H9 (cell line): Measurements from ENCODE around the gene ADAMTS13. TPM values are rescaled to one million over a fixed set of nuclear protein-coding genes. Genes with fewer than 3 reads are reported as not detected.
"Not testable (repeated sequence)": the region's sequence is repeated elsewhere in the genome, so short reads cannot be mapped to it uniquely, and the experiment has no call there.

Experiments
- DNase-seq: peaks from one replicate; pipeline ENCODE4 v3.0.0-alpha.2; 2017
- H2AFZ ChIP-seq: one replicate; pipeline ENCODE4 v1.6.1; 2013; ENCODE audit warnings: mild to moderate bottlenecking, low read length, control low read depth, moderate library complexity
- H2AK5ac ChIP-seq: 2 replicates; pipeline ENCODE4 v1.6.1; 2013; ENCODE audit warnings: low read length, control low read depth, mixed read lengths; ENCODE audit not compliant: insufficient read length
- H2BK120ac ChIP-seq: one replicate; pipeline ENCODE4 v1.6.1; 2013; ENCODE audit warnings: low read depth, mild to moderate bottlenecking, low read length, control low read depth, inconsistent platforms; ENCODE audit not compliant: poor library complexity, severe bottlenecking
- H2BK12ac ChIP-seq: 2 replicates; pipeline ENCODE4 v1.6.1; 2013; ENCODE audit warnings: low read length, control low read depth, mixed read lengths, low read depth; ENCODE audit not compliant: insufficient read length
- H2BK15ac ChIP-seq: 2 replicates; pipeline ENCODE4 v1.6.1; 2013; ENCODE audit warnings: low read depth, low read length, control low read depth
- H2BK20ac ChIP-seq: one replicate; pipeline ENCODE4 v1.6.1; 2013; ENCODE audit warnings: low read depth, mild to moderate bottlenecking, low read length, control low read depth, inconsistent platforms; ENCODE audit not compliant: poor library complexity, severe bottlenecking
- H2BK5ac ChIP-seq: 2 replicates; pipeline ENCODE4 v1.6.1; 2013; ENCODE audit warnings: low read length, control low read depth, mixed read lengths; ENCODE audit not compliant: insufficient read length
- H3K14ac ChIP-seq: 2 replicates; pipeline ENCODE4 v1.6.1; 2013; ENCODE audit warnings: low read length, control low read depth; ENCODE audit not compliant: insufficient read depth
- H3K18ac ChIP-seq: 2 replicates; pipeline ENCODE4 v1.6.1; 2013; ENCODE audit warnings: low read depth, mild to moderate bottlenecking, mixed read lengths, low read length, control low read depth; ENCODE audit not compliant: insufficient read length
- H3K23ac ChIP-seq: 2 replicates; pipeline ENCODE4 v1.6.1; 2013; ENCODE audit warnings: low read length, control low read depth, mixed read lengths, low read depth; ENCODE audit not compliant: insufficient read length
- H3K23me2 ChIP-seq: 2 replicates; pipeline ENCODE4 v1.6.1; 2013; ENCODE audit warnings: low read depth, mild to moderate bottlenecking, mixed read lengths, low read length, control low read depth; ENCODE audit not compliant: insufficient read length, poor library complexity, severe bottlenecking
- H3K27ac ChIP-seq: 2 replicates; pipeline ENCODE4 v1.5.1; 2013; ENCODE audit warnings: low read length, control low read depth, mixed read lengths, low read depth; ENCODE audit not compliant: insufficient read length
- H3K27me3 ChIP-seq: 2 replicates; pipeline ENCODE4 v1.6.1; 2013; ENCODE audit warnings: low read length, control low read depth, inconsistent platforms; ENCODE audit not compliant: insufficient read depth
- H3K4ac ChIP-seq: 2 replicates; pipeline ENCODE4 v1.6.1; 2013; ENCODE audit warnings: low read depth, mild to moderate bottlenecking, control low read depth, inconsistent platforms, low read length, moderate library complexity
- H3K4me1 ChIP-seq: 2 replicates; pipeline ENCODE4 v1.6.1; 2013; ENCODE audit warnings: low read length, control low read depth, inconsistent platforms; ENCODE audit not compliant: insufficient read depth
- H3K4me2 ChIP-seq: 2 replicates; pipeline ENCODE4 v1.6.1; 2013; ENCODE audit warnings: low read length, control low read depth, mixed read lengths; ENCODE audit not compliant: insufficient read length, insufficient read depth
- H3K56ac ChIP-seq: 2 replicates; pipeline ENCODE4 v1.6.1; 2013; ENCODE audit warnings: low read depth, mild to moderate bottlenecking, mixed read lengths, low read length, control low read depth; ENCODE audit not compliant: insufficient read length
- H3K79me1 ChIP-seq: 2 replicates; pipeline ENCODE4 v1.6.1; 2013; ENCODE audit warnings: low read depth, mild to moderate bottlenecking, moderate library complexity, low read length, control low read depth, inconsistent platforms; ENCODE audit not compliant: insufficient read depth, poor library complexity, severe bottlenecking
- H3K79me2 ChIP-seq: 2 replicates; pipeline ENCODE4 v1.6.1; 2013; ENCODE audit warnings: low read length, control low read depth, inconsistent platforms; ENCODE audit not compliant: insufficient read depth
- H3K9ac ChIP-seq: 2 replicates; pipeline ENCODE4 v1.6.1; 2013; ENCODE audit warnings: low read length, control low read depth, mixed read lengths; ENCODE audit not compliant: insufficient read length; ENCODE audit errors: extremely low read depth
- H3K9me3 ChIP-seq: one replicate; pipeline ENCODE4 v1.6.1; 2013; ENCODE audit warnings: low read depth, low read length, inconsistent platforms; ENCODE audit not compliant: control insufficient read depth
- H3T11ph ChIP-seq: one replicate; pipeline ENCODE4 v1.6.1; 2013; ENCODE audit warnings: mild to moderate bottlenecking, low read length, control low read depth, inconsistent platforms
- H4K20me1 ChIP-seq: one replicate; pipeline ENCODE4 v1.6.1; 2013; ENCODE audit not compliant: control insufficient read depth, insufficient read length, insufficient read depth
- H4K5ac ChIP-seq: 2 replicates; pipeline ENCODE4 v1.6.1; 2013; ENCODE audit warnings: low read depth, mild to moderate bottlenecking, mixed read lengths, low read length, control low read depth; ENCODE audit not compliant: insufficient read length
- H4K8ac ChIP-seq: replicated peaks from 2 replicates; pipeline ENCODE4 v1.6.1; 2013; ENCODE audit warnings: low read length, control low read depth, mixed read lengths, low read depth; ENCODE audit not compliant: insufficient read length
- H4K91ac ChIP-seq: 2 replicates; pipeline ENCODE4 v1.6.1; 2013; ENCODE audit warnings: low read depth, mild to moderate bottlenecking, moderate library complexity, mixed read lengths, low read length, control low read depth; ENCODE audit not compliant: insufficient read length
- H3K27ac Mint-ChIP-seq, 3 experiments: 2 replicates in 2 of 3; 3 replicates in 1 of 3; pipeline ENCODE4 v1.8.0; 2020 to 2021; ENCODE audit warnings: mixed read lengths in 3 of 3, mild to moderate bottlenecking in 1 of 3, moderate library complexity in 1 of 3
- H3K27me3 Mint-ChIP-seq: 2 replicates; pipeline ENCODE4 v1.8.0; 2021; ENCODE audit warnings: low read depth, mild to moderate bottlenecking, moderate library complexity, mixed read lengths
- H3K36me3 Mint-ChIP-seq, 3 experiments: 2 replicates in 2 of 3; 3 replicates in 1 of 3; pipeline ENCODE4 v1.8.0; 2020 to 2021; ENCODE audit warnings: low read depth in 3 of 3, mixed read lengths in 3 of 3; ENCODE audit not compliant: insufficient read depth in 1 of 3
- H3K4me1 Mint-ChIP-seq, 2 experiments: 2 replicates each; pipeline ENCODE4 v1.8.0; 2020; ENCODE audit warnings: mixed read lengths in 2 of 2
- H3K4me3 Mint-ChIP-seq, 2 experiments: 2 replicates in 1 of 2; 3 replicates in 1 of 2; pipeline ENCODE4 v1.8.0; 2020 to 2021; ENCODE audit warnings: mild to moderate bottlenecking in 2 of 2, mixed read lengths in 2 of 2, moderate library complexity in 1 of 2
- H3K9me3 Mint-ChIP-seq, 2 experiments: 2 replicates in 1 of 2; 3 replicates in 1 of 2; pipeline ENCODE4 v1.8.0; 2020; ENCODE audit warnings: mild to moderate bottlenecking in 2 of 2, mixed read lengths in 2 of 2, moderate library complexity in 1 of 2
- WGBS: extraction: QIAGEN DNeasy Blood & Tissue Kit; methylation state at CpG from one replicate; pipeline ENCODE4 v1.1.7; 2013; ENCODE audit warnings: missing lambda C conversion rate, low lambda C conversion rate, mixed read lengths; ENCODE audit not compliant: insufficient read length; ENCODE audit errors: extremely low coverage; 5-methylcytosine and 5-hydroxymethylcytosine counted together
- total RNA-seq: library from RNA; stranded (reverse); gene quantifications from 2 replicates; pipeline ENCODE4 v1.2.1, GENCODE V29; 2021
- TF ChIP-seq, protein P1 (sequence below): fragments of 200-600 bp; sonication (generic); conservative IDR thresholded peaks from 3 replicates; pipeline ENCODE4 v1.8.0; 2021; ENCODE audit warnings: antibody characterized with exemption, mild to moderate bottlenecking

Gene ADAMTS13
- total RNA-seq, 1 experiment from 2014 or later = 8.8 TPM

DNA sequence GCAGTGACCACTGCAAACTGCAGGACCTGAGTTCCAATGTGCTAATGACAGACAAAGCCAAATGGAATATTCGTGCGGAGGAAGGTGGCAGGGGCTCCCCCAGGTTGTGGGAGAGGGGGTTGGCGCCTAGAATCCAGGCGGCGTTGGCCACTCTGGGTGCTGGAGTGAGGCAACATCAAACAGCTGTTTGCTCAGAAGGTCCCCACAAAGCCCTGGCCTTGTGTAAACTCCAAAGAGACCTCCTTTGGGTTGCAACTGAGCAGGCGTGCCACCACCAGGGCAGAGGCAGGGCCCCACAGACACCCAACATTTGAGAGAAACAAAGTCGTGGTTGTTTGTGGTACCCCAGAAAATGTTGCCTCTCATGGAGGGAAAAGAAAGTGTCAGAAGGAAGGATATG is 31.5 kb upstream of the ADAMTS13 start:
- Histone ChIP-seq H4K8ac (no peak overlapping the region), H2BK12ac (no peak overlapping the region), H3K27me3 (no peaks in the 10 kb centered on the region), H3K23me2 (no peaks in the 10 kb centered on the region), H3K4ac (no peak overlapping the region), H2BK15ac (no peak overlapping the region), H2BK20ac (no peak overlapping the region), H2BK120ac (no peak overlapping the region), H2BK5ac (no peak overlapping the region), H3K9ac (no peak overlapping the region), H3K4me1 (no peaks in the 10 kb centered on the region), H3K23ac (no peak overlapping the region), H3K27ac (no peak overlapping the region), H3T11ph (no peak overlapping the region), H2AFZ (no peak overlapping the region), H3K56ac (no peak overlapping the region), H3K18ac (no peak overlapping the region), H4K5ac (no peak overlapping the region), H3K14ac (no peak overlapping the region), H2AK5ac (no peak overlapping the region), H3K79me2 (no peaks in the 10 kb centered on the region), H3K9me3 (no peaks in the 10 kb centered on the region), H3K4me2 (no peak overlapping the region), H3K79me1 (no peaks in the 10 kb centered on the region), H4K91ac (no peak overlapping the region), H4K20me1 (no peaks in the 10 kb centered on the region)
- Mint-ChIP-seq H3K27me3 (peaks cover 34% of the 10 kb centered on the region), H3K4me1 (no peaks in the 10 kb centered on the region), H3K36me3 (peaks cover 0 to 1% (median 0%) of the 10 kb centered on the region in 3 experiments; a peak in 1 of 7 replicates), H3K9me3 (peaks cover 15% of the 10 kb centered on the region in 2 experiments), H3K27ac (no peak overlapping the region), H3K4me3 (no peak overlapping the region)
- no CpG with 5 or more reads among the region's 7 CpGs for WGBS
- TF ChIP-seq, protein P1, sequence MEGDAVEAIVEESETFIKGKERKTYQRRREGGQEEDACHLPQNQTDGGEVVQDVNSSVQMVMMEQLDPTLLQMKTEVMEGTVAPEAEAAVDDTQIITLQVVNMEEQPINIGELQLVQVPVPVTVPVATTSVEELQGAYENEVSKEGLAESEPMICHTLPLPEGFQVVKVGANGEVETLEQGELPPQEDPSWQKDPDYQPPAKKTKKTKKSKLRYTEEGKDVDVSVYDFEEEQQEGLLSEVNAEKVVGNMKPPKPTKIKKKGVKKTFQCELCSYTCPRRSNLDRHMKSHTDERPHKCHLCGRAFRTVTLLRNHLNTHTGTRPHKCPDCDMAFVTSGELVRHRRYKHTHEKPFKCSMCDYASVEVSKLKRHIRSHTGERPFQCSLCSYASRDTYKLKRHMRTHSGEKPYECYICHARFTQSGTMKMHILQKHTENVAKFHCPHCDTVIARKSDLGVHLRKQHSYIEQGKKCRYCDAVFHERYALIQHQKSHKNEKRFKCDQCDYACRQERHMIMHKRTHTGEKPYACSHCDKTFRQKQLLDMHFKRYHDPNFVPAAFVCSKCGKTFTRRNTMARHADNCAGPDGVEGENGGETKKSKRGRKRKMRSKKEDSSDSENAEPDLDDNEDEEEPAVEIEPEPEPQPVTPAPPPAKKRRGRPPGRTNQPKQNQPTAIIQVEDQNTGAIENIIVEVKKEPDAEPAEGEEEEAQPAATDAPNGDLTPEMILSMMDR = no peak
- no peak for DNase-seq

GRCh38 chr9:133391449-133391848 is 30.7 kb upstream of the ADAMTS13 start:
- H3K9me3 Mint-ChIP-seq = peaks cover 15% of the 10 kb centered on the region in 2 experiments
- H3K4me3 Mint-ChIP-seq, H3K23ac ChIP-seq, H2BK20ac ChIP-seq, H3K27ac ChIP-seq, H3K27me3 ChIP-seq, H4K20me1 ChIP-seq, H3K18ac ChIP-seq, H4K8ac ChIP-seq, H3T11ph ChIP-seq, H4K91ac ChIP-seq, H3K27ac Mint-ChIP-seq, H3K4ac ChIP-seq, H3K23me2 ChIP-seq, H2BK12ac ChIP-seq, H3K4me1 Mint-ChIP-seq, H3K36me3 Mint-ChIP-seq, H3K4me1 ChIP-seq, H2BK15ac ChIP-seq, H2BK5ac ChIP-seq, H3K9me3 ChIP-seq, H2AFZ ChIP-seq, H3K14ac ChIP-seq, H3K79me2 ChIP-seq, H3K4me2 ChIP-seq, H4K5ac ChIP-seq, DNase-seq, H3K56ac ChIP-seq, H3K79me1 ChIP-seq, H2BK120ac ChIP-seq, H3K9ac ChIP-seq, H2AK5ac ChIP-seq: not testable (repeated sequence)
- WGBS = no CpG with 5 or more reads among the region's 4 CpGs
- peaks cover 36% of the 10 kb centered on the region for H3K27me3 Mint-ChIP-seq
